AG04449 (cell line): Measurements from ENCODE around the gene DESI1.
A peak's percentile ranks its signal among the peaks of the same experiment; 100 is the strongest.
"Not testable (repeated sequence)": the region's sequence is repeated elsewhere in the genome, so short reads cannot be mapped to it uniquely, and the experiment has no call there.

Experiments
- CTCF ChIA-PET: fragments of 350-600 bp; formaldehyde crosslinking; extraction: SDS; loops from one replicate; lab custom pipeline; 2021; ENCODE audit warnings: antibody characterized with exemption; lab: Yijun Ruan, JAX
- POLR2A ChIA-PET: fragments of 400-600, 350-600 bp; formaldehyde crosslinking; extraction: SDS; loops from one replicate; lab custom pipeline; 2020; ENCODE audit warnings: antibody characterized with exemption, inconsistent platforms; lab: Yijun Ruan, JAX
- DNase-seq: peaks from one replicate; pipeline ENCODE4 v3.0.0-alpha.2; 2010; ENCODE audit warnings: low read depth, low spot score
- H3K4me3 ChIP-seq: 2 replicates; pipeline ENCODE4 v1.5.1; 2011; ENCODE audit warnings: low read depth, mild to moderate bottlenecking, control low read depth, low read length
- TF ChIP-seq, protein P1 (sequence below): IDR thresholded peaks from one replicate; pipeline ENCODE4 v1.5.1; 2011; ENCODE audit warnings: mild to moderate bottlenecking, moderate library complexity, low read length, control low read depth, inconsistent platforms; ENCODE audit not compliant: insufficient read depth; ENCODE audit errors: missing control alignments

Gene DESI1

GRCh38 chr22:41560095-41560471 lies 60.8 kb downstream of the DESI1 start:
- no peak for DNase-seq
- TF ChIP-seq, protein P1, sequence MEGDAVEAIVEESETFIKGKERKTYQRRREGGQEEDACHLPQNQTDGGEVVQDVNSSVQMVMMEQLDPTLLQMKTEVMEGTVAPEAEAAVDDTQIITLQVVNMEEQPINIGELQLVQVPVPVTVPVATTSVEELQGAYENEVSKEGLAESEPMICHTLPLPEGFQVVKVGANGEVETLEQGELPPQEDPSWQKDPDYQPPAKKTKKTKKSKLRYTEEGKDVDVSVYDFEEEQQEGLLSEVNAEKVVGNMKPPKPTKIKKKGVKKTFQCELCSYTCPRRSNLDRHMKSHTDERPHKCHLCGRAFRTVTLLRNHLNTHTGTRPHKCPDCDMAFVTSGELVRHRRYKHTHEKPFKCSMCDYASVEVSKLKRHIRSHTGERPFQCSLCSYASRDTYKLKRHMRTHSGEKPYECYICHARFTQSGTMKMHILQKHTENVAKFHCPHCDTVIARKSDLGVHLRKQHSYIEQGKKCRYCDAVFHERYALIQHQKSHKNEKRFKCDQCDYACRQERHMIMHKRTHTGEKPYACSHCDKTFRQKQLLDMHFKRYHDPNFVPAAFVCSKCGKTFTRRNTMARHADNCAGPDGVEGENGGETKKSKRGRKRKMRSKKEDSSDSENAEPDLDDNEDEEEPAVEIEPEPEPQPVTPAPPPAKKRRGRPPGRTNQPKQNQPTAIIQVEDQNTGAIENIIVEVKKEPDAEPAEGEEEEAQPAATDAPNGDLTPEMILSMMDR, result no peak
- ChIA-PET POLR2A (interaction anchor here (0.7 to 1.4 kb wide), 3 partner anchors 8 to 108 kb away, joined by 3 to 5 read pairs (median 3); partner anchors contain the start of gene PMM1), CTCF (interaction anchor here (1.0 to 2.3 kb wide), 2 partner anchors 11 to 16 kb away, joined by 5 read pairs; partner anchors contain the start of gene POLR3H)
- peak overlapping the region; percentile 61 for H3K4me3 ChIP-seq

DNA sequence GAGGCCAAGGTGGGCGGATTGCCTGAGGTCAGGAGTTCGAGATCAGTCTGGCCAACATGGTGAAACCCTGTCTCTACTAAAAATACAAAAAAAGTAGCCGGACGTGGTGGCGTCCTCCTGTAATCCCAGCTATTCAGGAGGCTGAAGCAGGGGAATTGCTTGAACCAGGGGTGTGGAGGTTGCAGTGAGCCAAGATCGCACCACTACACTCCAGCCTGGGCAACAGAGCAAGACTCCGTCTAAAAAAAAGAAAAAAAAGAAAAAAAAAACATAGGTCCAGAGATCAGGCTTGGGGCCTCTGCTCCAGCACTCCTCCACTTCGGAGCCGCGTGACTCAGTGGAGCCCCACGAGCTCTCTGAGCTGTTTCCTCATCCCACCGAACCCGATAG lies 62.6 kb downstream of the DESI1 start:
- DNase-seq, H3K4me3 ChIP-seq: not testable (repeated sequence)
- POLR2A ChIA-PET, result interaction anchor here (1.4 kb wide), 1 partner anchor 31 kb away, joined by 10 read pairs; the partner anchor contains the start of gene PMM1
- CTCF ChIA-PET, result interaction anchor here (0.8 to 3.6 kb wide), 6 partner anchors 10 to 40 kb away, joined by 3 to 19 read pairs (median 8); partner anchors contain the start of gene POLR3H

- POLR2A ChIA-PET, result interaction anchor here (0.5 to 1.4 kb wide), 7 partner anchors 9 to 319 kb away, joined by 3 to 10 read pairs (median 3); partner anchors contain the start of genes PMM1 and RANGAP1
- TF ChIP-seq, protein P1, result no peak
- no peak overlapping the region for H3K4me3 ChIP-seq
- no peak for DNase-seq
- CTCF ChIA-PET, result interaction anchor here (0.7 to 3.6 kb wide), 7 partner anchors 9 to 41 kb away, joined by 3 to 19 read pairs (median 6); partner anchors contain the start of gene POLR3H
Observed at GRCh38 chr22:41557401-41558240, 63.2 kb downstream of the DESI1 start.

GRCh38 chr22:41556561-41556960 lies 64.3 kb downstream of the DESI1 start:
- TF ChIP-seq, protein P1, result no peak
- CTCF ChIA-PET, result interaction anchor here (1.6 to 3.6 kb wide), 5 partner anchors 8 to 42 kb away, joined by 4 to 19 read pairs (median 10); partner anchors contain the start of gene POLR3H
- no peak for DNase-seq
- POLR2A ChIA-PET, result interaction anchor here (0.6 to 1.4 kb wide), 3 partner anchors 19 to 42 kb away, joined by 3 to 10 read pairs (median 3); partner anchors contain the start of gene PMM1
- H3K4me3 ChIP-seq, result no peak overlapping the region

DNA sequence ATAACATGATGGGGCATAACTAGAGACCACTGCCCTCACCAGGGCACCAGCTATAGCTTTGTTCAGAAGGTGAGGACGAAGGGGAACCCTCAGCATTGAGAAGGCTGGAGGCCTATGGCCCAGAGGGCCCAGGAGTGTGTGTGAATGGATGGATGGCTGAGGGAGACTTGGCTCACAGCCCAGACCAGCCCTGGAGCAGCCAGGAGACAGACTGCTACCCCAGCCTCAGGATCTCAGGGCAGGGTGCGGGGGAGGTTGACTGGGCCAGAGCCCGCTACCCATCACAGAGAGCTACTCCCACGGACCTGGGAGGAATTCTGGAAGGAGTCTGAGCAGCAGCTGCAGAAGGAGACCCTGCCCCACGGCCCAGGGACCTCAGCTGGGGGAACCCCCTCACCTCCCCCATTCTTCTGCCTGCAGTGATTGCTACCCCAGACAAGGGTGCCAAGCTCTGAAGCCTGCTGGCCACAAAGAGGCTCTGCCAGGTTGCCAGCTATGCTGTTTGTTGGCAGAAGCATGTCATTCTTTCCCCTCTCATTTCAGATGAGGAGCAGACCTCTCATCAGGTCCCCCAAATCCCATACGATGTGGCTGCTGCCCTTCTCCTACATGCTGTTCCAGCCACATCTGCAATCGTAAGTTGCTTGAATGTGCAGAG lies 65.4 kb downstream of the DESI1 start:
- ChIA-PET CTCF (interaction anchor here (1.6 to 3.6 kb wide), 4 partner anchors 8 to 43 kb away, joined by 4 to 19 read pairs (median 6); partner anchors contain the start of gene POLR3H), POLR2A (no interaction called here)
- no peak for DNase-seq
- H3K4me3 ChIP-seq, result no peak overlapping the region
- TF ChIP-seq, protein P1, result no peak

DNA sequence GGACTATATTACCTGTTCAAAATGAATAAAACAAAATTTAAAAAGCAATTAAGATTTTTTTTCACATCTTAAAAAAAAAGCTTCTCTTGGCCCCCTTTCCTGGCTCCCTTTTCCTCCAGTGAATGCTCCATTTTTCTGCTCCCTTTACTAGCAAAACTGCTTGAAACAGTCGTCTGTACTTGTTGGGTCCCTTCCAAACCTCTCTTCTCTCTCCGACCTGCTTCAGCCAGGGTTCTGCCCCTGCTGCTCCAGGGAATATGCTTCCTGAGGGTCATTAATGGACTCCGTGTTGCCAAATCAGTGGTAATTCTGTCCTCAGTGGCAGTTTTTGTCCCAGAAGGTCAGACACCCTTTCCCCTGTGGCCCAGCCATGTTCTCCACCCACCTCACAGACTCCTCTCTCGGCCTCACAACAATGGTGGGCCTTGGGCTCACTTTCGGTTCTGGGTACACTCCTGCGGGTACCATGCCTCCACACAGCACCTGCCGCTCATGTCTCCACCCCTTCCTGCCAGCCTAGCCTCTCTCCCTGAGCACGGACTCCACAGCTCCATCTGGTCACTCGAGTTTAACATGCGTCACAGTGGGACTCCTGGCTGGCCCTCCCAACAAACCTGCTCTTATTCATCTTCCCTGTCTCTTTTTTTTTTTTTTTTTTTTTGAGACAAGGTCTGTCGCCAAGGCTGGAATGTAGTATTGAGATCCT lies 68.8 kb downstream of the DESI1 start:
- DNase-seq, result no peak
- TF ChIP-seq, protein P1, result no peak
- ChIA-PET CTCF (interaction anchor here (0.8 to 5.0 kb wide), 5 partner anchors 8 to 149 kb away, joined by 3 to 34 read pairs (median 5); partner anchors contain the start of genes PMM1 and POLR3H), POLR2A (interaction anchor here (0.6 kb wide), 1 partner anchor 9 kb away, joined by 3 read pairs; the partner anchor contains the start of gene CSDC2)
- no peak overlapping the region for H3K4me3 ChIP-seq
